HepG2 (cell line): ENCODE results near the gene SAPCD1. TPM values are rescaled to one million over a fixed set of nuclear protein-coding genes. Genes with fewer than 3 reads are reported as not detected.

Source experiments
- ATAC-seq: fragments of 200-7000 bp; cut with Tn5 transposase; 3 replicates; pipeline ENCODE4 v1.9.1; 2020; ENCODE audit warnings: mild to moderate bottlenecking, moderate library complexity
- BruUV-seq: library from RNA; stranded (reverse); fragments of 400-500 nt; replicated peaks from 2 replicates; lab custom pipeline; 2021; lab: Mats Ljungman, UMichigan
- CTCF ChIA-PET: fragments of 300-600 bp; formaldehyde crosslinking; extraction: SDS; loops from one replicate; lab custom pipeline; 2021; ENCODE audit warnings: low total read pairs, inconsistent platforms, low intra/inter-chr PET ratio; lab: Yijun Ruan, JAX
- POLR2A ChIA-PET: fragments of 350-600 bp; sonication (Branson Sonifier 250); formaldehyde crosslinking; loops from one replicate; lab custom pipeline; 2020; ENCODE audit warnings: antibody characterized with exemption, inconsistent platforms; lab: Yijun Ruan, JAX
- DNase-seq: peaks from one replicate; pipeline ENCODE4 v3.0.0-alpha.2; 2015; ENCODE audit warnings: low spot score
- FAIRE-seq: peaks from 3 replicates; lab custom pipeline; 2011; peaks lifted over from hg19 to GRCh38; lab: Jason Lieb, UNC
- H2AFZ ChIP-seq: one replicate; pipeline ENCODE4 v1.6.1; 2011; ENCODE audit warnings: low read length, inconsistent platforms
- H3K27ac ChIP-seq: fragments of 300-600 bp; 3 replicates; pipeline ENCODE4 v1.8.0; 2011; ENCODE audit warnings: mixed run types, mild to moderate bottlenecking, mixed read lengths, low read length, inconsistent platforms; ENCODE audit not compliant: insufficient read depth; ENCODE audit errors: extremely low read length
- H3K27me3 ChIP-seq, 2 experiments: fragments of 200-600 bp in 1 of 2; 2 replicates in 1 of 2; 3 replicates in 1 of 2; pipeline versions ENCODE4 v1.6.0 to v1.8.0; 2011; ENCODE audit warnings: low read length in 2 of 2, mild to moderate bottlenecking in 2 of 2, moderate library complexity in 2 of 2, inconsistent platforms in 1 of 2; ENCODE audit not compliant: insufficient read depth in 2 of 2, control insufficient read depth in 1 of 2
- H3K36me3 ChIP-seq, 2 experiments: fragments of 200-600 bp in 1 of 2; replicated peaks in 1 of 2; 2 replicates in 1 of 2; 3 replicates in 1 of 2; pipeline versions ENCODE4 v1.5.1 to v1.8.0; 2011; ENCODE audit warnings: low read length in 2 of 2, inconsistent platforms in 1 of 2; ENCODE audit not compliant: insufficient read depth in 2 of 2, control insufficient read depth in 1 of 2
- H3K4me1 ChIP-seq: 2 replicates; pipeline ENCODE4 v1.5.1; 2012; ENCODE audit warnings: low read length, inconsistent platforms; ENCODE audit not compliant: insufficient read depth
- H3K4me2 ChIP-seq: 2 replicates; pipeline ENCODE4 v1.6.0; 2011; ENCODE audit warnings: low read depth, low read length, inconsistent platforms
- H3K4me3 ChIP-seq, 3 experiments: fragments of 200-600 bp in 1 of 3; sonication (generic), shearing (Covaris generic) in 1 of 3; replicated peaks in 1 of 3; 2 replicates each; pipeline ENCODE4 v1.5.1; 2011 to 2016; ENCODE audit warnings: low read length in 3 of 3, inconsistent platforms in 2 of 3, low read depth in 2 of 3, mild to moderate bottlenecking in 2 of 3, control low read depth in 1 of 3, mixed read lengths in 1 of 3; ENCODE audit not compliant: insufficient read depth in 1 of 3
- H3K79me2 ChIP-seq: one replicate; pipeline ENCODE4 v1.6.1; 2011; ENCODE audit warnings: low read length, inconsistent platforms; ENCODE audit not compliant: insufficient read depth
- H3K9ac ChIP-seq: 2 replicates; pipeline ENCODE4 v1.6.0; 2011; ENCODE audit warnings: mild to moderate bottlenecking, low read depth, low read length, inconsistent platforms; ENCODE audit not compliant: insufficient read depth
- H3K9me3 ChIP-seq: 2 replicates; pipeline ENCODE4 v1.5.1; 2012; ENCODE audit warnings: mild to moderate bottlenecking, low read length
- H4K20me1 ChIP-seq: 2 replicates; pipeline ENCODE4 v1.6.0; 2011; ENCODE audit warnings: inconsistent platforms, mild to moderate bottlenecking, low read length, moderate library complexity; ENCODE audit not compliant: insufficient read depth
- BRF2 ChIP-seq: sonication (generic); formaldehyde crosslinking; IDR thresholded peaks from 2 replicates; pipeline ENCODE4 v1.8.1; 2022; ENCODE audit warnings: mild to moderate bottlenecking, missing genetic modification reagents
- GATAD1 ChIP-seq: IDR thresholded peaks from 2 replicates; pipeline ENCODE4 v1.6.1; 2016; ENCODE audit warnings: missing genetic modification reagents, missing compliant biosample characterization
- ZNF225 ChIP-seq: sonication (generic); formaldehyde crosslinking; IDR thresholded peaks from 2 replicates; pipeline ENCODE4 v1.4.0; 2020; ENCODE audit warnings: mild to moderate bottlenecking, missing genetic modification reagents
- WGBS: methylation state at CpG from one replicate; pipeline ENCODE4 v1.1.6; 2017; ENCODE audit warnings: low lambda C conversion rate; 5-methylcytosine and 5-hydroxymethylcytosine counted together
- in situ Hi-C: cut with HindIII; loops from 2 replicates; pipeline ENCODE4 v1.10.0; 2017; ENCODE audit warnings: low pct_unique_long_range_greater_than_20kb; ENCODE audit not compliant: extremely low pct_ligation_motif_present
- intact Hi-C: fragments of 100-400 bp; cut with micrococcal nuclease; formaldehyde crosslinking; loops from one replicate; pipeline ENCODE4 v1.10.0; 2022; ENCODE audit not compliant: unreplicated experiment
- polyA plus RNA-seq, 8 experiments: library from polyadenylated mRNA; depleted of rRNA in 3 of 8; stranded (reverse) in 7 of 8; unstranded in 1 of 8; fragments of >200 nt; fragmentation: Illumina TruSeq in 4 of 8; extraction: Trizol in 4 of 8; gene quantifications; 2 replicates each; pipeline versions ENCODE4 v1.2.1 to v1.2.3, GENCODE V29; 2011 to 2016; ENCODE audit warnings: low read depth in 4 of 8, missing spikeins in 1 of 8, mixed read lengths in 1 of 8; ENCODE audit not compliant: insufficient read depth in 1 of 8
- total RNA-seq, 5 experiments: library from RNA; depleted of rRNA; stranded (reverse); fragments of >200 nt; fragmentation: Illumina TruSeq; extraction: Trizol; gene quantifications; 2 replicates each; pipeline ENCODE4 v1.2.3, GENCODE V29; 2016; ENCODE audit warnings: low read depth in 1 of 5
- TF ChIP-seq, protein P1 (sequence below): sonication (generic); formaldehyde crosslinking; IDR thresholded peaks from 2 replicates; pipeline ENCODE4 v1.9.0; 2022; ENCODE audit warnings: low read depth, missing genetic modification reagents
- TF ChIP-seq, protein P2 (sequence below): sonication (generic); formaldehyde crosslinking; IDR thresholded peaks from 2 replicates; pipeline ENCODE4 v1.5.0; 2020; ENCODE audit warnings: mild to moderate bottlenecking, missing genetic modification reagents, borderline replicate concordance

Gene SAPCD1
- total and polyA plus RNA-seq, 2 of the 13 experiments (the other 11 are each of a cell fraction or from before 2014, with no cell fraction given) = 2.5 to 3.9 TPM

DNA sequence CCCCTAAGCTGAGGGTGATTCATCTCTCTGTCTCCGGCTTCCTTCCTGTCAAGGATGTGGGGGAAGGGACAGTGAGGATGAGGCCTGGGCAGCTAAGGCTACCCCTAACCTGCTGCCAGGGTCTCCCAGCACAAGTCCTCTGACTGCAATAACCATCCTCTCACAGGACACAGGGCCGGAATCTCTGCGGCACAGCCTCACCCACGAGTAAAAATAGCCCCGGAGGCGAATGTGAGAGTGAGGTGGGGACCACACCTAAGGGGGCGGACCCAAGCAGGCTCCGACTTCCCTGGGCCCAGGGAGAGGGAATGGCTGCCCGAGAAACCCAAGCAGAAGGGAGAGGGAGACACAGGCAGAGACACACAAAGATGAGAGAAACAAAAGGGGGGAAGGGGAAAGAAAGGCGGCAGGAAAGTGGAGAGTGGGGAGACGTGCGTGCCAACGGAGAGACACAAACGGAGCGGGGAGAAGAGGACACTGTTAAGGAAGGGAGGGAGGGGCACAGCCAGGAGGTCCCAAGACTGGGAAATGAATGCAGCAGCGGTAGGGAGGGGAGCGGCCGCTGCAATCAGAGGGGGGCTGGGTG, 27.5 kb upstream of the SAPCD1 start (continued):
- TF ChIP-seq, protein P1, sequence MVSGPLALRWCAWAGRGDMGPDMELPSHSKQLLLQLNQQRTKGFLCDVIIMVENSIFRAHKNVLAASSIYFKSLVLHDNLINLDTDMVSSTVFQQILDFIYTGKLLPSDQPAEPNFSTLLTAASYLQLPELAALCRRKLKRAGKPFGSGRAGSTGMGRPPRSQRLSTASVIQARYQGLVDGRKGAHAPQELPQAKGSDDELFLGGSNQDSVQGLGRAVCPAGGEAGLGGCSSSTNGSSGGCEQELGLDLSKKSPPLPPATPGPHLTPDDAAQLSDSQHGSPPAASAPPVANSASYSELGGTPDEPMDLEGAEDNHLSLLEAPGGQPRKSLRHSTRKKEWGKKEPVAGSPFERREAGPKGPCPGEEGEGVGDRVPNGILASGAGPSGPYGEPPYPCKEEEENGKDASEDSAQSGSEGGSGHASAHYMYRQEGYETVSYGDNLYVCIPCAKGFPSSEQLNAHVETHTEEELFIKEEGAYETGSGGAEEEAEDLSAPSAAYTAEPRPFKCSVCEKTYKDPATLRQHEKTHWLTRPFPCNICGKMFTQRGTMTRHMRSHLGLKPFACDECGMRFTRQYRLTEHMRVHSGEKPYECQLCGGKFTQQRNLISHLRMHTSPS (CRISPR knock-in tag) = no peak
- TF ChIP-seq GATAD1 (CRISPR knock-in tag) = peak; percentile 13; the same call in 1 of the 2 replicates

DNA sequence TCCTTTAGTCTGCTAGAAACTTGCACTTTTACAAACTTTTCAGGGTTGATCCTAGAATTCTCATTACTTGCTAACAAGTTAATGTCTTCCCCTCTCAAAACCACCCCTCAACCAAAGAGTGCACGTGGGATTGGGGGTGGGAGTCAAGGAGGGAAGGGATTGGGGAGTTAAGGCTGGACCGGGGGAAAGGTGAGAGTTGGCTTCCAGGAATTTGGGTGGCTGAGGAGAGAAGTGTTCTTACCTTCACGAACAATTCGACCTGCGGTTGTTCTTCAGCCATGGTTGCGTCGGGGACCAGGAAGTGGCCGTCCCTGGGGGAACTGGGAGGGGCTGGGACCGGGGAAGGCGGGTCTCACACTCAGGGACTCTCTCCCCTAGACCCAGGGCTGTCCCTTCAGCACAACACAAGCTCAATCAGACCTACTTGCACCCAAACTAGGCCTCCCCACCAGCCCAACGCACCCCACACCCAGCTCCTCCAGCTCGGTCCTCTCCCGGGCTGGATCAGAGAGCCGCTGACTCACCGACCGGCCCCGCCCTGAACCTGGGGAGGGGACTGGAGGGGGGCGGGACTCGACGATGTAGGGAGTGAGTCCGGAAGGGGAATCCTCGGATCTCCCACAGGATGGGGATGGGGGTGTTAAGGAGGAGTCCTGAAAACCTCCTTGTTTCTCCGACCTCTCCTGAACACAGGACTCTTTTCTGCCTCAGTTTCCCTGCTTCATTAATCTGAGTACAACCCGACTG, 26.3 kb upstream of the SAPCD1 start, which contains the start of gene CLIC1:
Gene CLIC1, minus strand, starts transcription at position 510 of the 747 bp plus-strand sequence. Its CDS starts 230 bp downstream, at position 280.
- H3K9me3 ChIP-seq = no peaks in the 10 kb centered on the region
- peak within 1 kb of the TSS; percentile 98 for H3K9ac ChIP-seq
- under 1% methylated on average over 22 of the region's 24 CpGs for WGBS
- no peaks in the 10 kb centered on the region; a peak in 1 of 5 replicates for H3K27me3 ChIP-seq
- in situ Hi-C loops = no loop called here
- ATAC-seq (peak; percentile 55), FAIRE-seq (peak; percentile 76), DNase-seq (peak; percentile 88)
- BruUV-seq = TSS peak; percentile 60
- H4K20me1 ChIP-seq = peaks cover 24% of the 10 kb centered on the region; the same call in 1 of the 2 replicates
- H2AFZ ChIP-seq = no peak within 1 kb of the TSS
- peak within 1 kb of the TSS; percentile 99 for H3K27ac ChIP-seq
- H3K79me2 ChIP-seq = peaks cover 41% of the 10 kb centered on the region
- peaks cover 16 to 32% of the 10 kb centered on the region in 2 experiments for H3K36me3 ChIP-seq
- ChIA-PET CTCF (no interaction called here), POLR2A (interaction anchor here (0.5 to 11.3 kb wide), 35 partner anchors 7 to 1236 kb away, joined by 3 to 279 read pairs (median 20); partner anchors contain the start of genes ABHD16A, APOM, BAG6 and C6orf47)
- intact Hi-C loops = loop anchor here (5.0 kb wide), 2 partner anchors 34 to 71 kb away; partner anchors contain the start of genes ABHD16A and LSM2
- peak within 1 kb of the TSS; percentile 98 for H3K4me2 ChIP-seq
- H3K4me1 ChIP-seq = peaks cover 73% of the 10 kb centered on the region
- H3K4me3 ChIP-seq = peak within 1 kb of the TSS; percentile 71 to 92 (median 92)
- TF ChIP-seq, protein P2, sequence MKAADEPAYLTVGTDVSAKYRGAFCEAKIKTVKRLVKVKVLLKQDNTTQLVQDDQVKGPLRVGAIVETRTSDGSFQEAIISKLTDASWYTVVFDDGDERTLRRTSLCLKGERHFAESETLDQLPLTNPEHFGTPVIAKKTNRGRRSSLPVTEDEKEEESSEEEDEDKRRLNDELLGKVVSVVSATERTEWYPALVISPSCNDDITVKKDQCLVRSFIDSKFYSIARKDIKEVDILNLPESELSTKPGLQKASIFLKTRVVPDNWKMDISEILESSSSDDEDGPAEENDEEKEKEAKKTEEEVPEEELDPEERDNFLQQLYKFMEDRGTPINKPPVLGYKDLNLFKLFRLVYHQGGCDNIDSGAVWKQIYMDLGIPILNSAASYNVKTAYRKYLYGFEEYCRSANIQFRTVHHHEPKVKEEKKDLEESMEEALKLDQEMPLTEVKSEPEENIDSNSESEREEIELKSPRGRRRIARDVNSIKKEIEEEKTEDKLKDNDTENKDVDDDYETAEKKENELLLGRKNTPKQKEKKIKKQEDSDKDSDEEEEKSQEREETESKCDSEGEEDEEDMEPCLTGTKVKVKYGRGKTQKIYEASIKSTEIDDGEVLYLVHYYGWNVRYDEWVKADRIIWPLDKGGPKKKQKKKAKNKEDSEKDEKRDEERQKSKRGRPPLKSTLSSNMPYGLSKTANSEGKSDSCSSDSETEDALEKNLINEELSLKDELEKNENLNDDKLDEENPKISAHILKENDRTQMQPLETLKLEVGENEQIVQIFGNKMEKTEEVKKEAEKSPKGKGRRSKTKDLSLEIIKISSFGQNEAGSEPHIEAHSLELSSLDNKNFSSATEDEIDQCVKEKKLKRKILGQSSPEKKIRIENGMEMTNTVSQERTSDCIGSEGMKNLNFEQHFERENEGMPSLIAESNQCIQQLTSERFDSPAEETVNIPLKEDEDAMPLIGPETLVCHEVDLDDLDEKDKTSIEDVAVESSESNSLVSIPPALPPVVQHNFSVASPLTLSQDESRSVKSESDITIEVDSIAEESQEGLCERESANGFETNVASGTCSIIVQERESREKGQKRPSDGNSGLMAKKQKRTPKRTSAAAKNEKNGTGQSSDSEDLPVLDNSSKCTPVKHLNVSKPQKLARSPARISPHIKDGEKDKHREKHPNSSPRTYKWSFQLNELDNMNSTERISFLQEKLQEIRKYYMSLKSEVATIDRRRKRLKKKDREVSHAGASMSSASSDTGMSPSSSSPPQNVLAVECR (CRISPR knock-in tag) = peak; percentile 90
- peak; percentile 54 for TF ChIP-seq ZNF225
- no peak for TF ChIP-seq BRF2
